ENCODE measurements around the gene CD300A. TPM values are rescaled to one million over a fixed set of nuclear protein-coding genes. Genes with fewer than 3 reads are reported as not detected.

The CD300A gene
- total RNA-seq, 1 experiment from 2014 or later = 0.71 TPM

- Histone ChIP-seq H3K9me3 (ENCODE audit: control insufficient read depth in 1 of 2, insufficient read depth in 1 of 2, low read depth in 1 of 2, low read length in 2 of 2) (no peaks in the 10 kb centered on the region), H3K27me3 (ENCODE audit: insufficient read depth, low read length) (no peaks in the 10 kb centered on the region), H3K4me2 (ENCODE audit: low read length) (peak overlapping the region; percentile 86), H3K9ac (ENCODE audit: low read length) (peak overlapping the region; percentile 66), H3K4me3 (replicated peaks in 1 of 2; ENCODE audit: low read depth in 1 of 2, low read length in 2 of 2) (peak overlapping the region; percentile 64 to 70), H4K20me1 (ENCODE audit: insufficient read depth) (no peaks in the 10 kb centered on the region), H3K9me2 (ENCODE audit: insufficient read depth) (no peaks in the 10 kb centered on the region), H3K79me2 (ENCODE audit: insufficient read depth, low read length) (peaks cover 3% of the 10 kb centered on the region; the same call in 1 of the 2 replicates), H3K36me3 (ENCODE audit: control insufficient read depth in 1 of 2, insufficient read depth in 2 of 2, low read length in 2 of 2) (no peaks in the 10 kb centered on the region), H2AFZ (ENCODE audit: low read depth, low read length, poor library complexity, severe bottlenecking) (peak overlapping the region; percentile 25), H3K27ac (ENCODE audit: low read depth, low read length) (peak overlapping the region; percentile 89), H3K4me1 (ENCODE audit: control insufficient read depth in 1 of 2, insufficient read depth in 2 of 2, low read length in 2 of 2) (peaks cover 40 to 65% of the 10 kb centered on the region in 2 experiments)
- ATAC-seq = peak; percentile 3
- DNase-seq (ENCODE audit: low read depth, low spot score) = no peak
- POLR2A ChIA-PET = interaction anchor here (0.9 to 2.1 kb wide), 4 partner anchors 13 to 50 kb away, joined by 3 to 10 read pairs (median 5); no protein-coding TSS in a partner anchor
- CTCF ChIA-PET = interaction anchor here (0.8 to 1.2 kb wide), 3 partner anchors 8 to 50 kb away, joined by 3 to 4 read pairs (median 3); no protein-coding TSS in a partner anchor
- TF ChIP-seq EZH2phosphoT487 (IDR thresholded peaks at IDR 0.05; ENCODE audit: borderline replicate concordance) = no peak
- TF ChIP-seq ATF3 (IDR thresholded peaks at IDR 0.05) = no peak
- TF ChIP-seq EZH2 (IDR thresholded peaks at IDR 0.05) = no peak
- no peak for TF ChIP-seq RAD21 (IDR thresholded peaks at IDR 0.05; ENCODE audit: low read depth)
- no peak for TF ChIP-seq JUND (IDR thresholded peaks at IDR 0.05)
- no peak for TF ChIP-seq MAX (IDR thresholded peaks at IDR 0.05)
- TF ChIP-seq SIN3A (IDR thresholded peaks at IDR 0.05; ENCODE audit: low read depth) = no peak
- no peak for TF ChIP-seq ZBTB33 (IDR thresholded peaks at IDR 0.05; ENCODE audit: extremely low read depth, insufficient replicate concordance, low read length)
- TF ChIP-seq ELF1 (IDR thresholded peaks at IDR 0.05; ENCODE audit: borderline replicate concordance, low read depth) = no peak
- TF ChIP-seq ZNF274 (IDR thresholded peaks at IDR 0.05; ENCODE audit: low read depth, low read length) = no peak
- no peak for TF ChIP-seq YY1 (IDR thresholded peaks at IDR 0.05; ENCODE audit: extremely low read depth, insufficient replicate concordance, low read depth, low read length)
- no peak for TF ChIP-seq POLR2A (IDR thresholded peaks at IDR 0.05; ENCODE audit: borderline replicate concordance, extremely low read depth, insufficient read depth, insufficient read length)
- no peak for TF ChIP-seq CTCF (IDR thresholded peaks at IDR 0.05 in 2 of 3, conservative IDR thresholded peaks at IDR 0.05 in 1 of 3; ENCODE audit: borderline replicate concordance in 1 of 3, insufficient read depth in 1 of 3, low read depth in 2 of 3, low read length in 2 of 3)
- TF ChIP-seq CEBPB (IDR thresholded peaks at IDR 0.05; ENCODE audit: low read depth) = no peak
- no peak for TF ChIP-seq EGR1 (IDR thresholded peaks at IDR 0.05; ENCODE audit: low read depth)
- TF ChIP-seq SP1 (IDR thresholded peaks at IDR 0.05; ENCODE audit: low read depth) = no peak
- TF ChIP-seq FOSL1 (IDR thresholded peaks at IDR 0.05; ENCODE audit: low read depth) = no peak
- TF ChIP-seq REST (IDR thresholded peaks at IDR 0.05; ENCODE audit: low read depth) = no peak
- RAD21 ChIA-PET (ENCODE audit: low non-redundant PET in 1 of 2, low total read pairs in 2 of 2, uncharacterized antibody in 2 of 2, unreplicated experiment in 2 of 2) = interaction anchor here in 1 of 2 experiments (1.2 kb wide), 1 partner anchor 13 kb away, joined by 6 read pairs; no protein-coding TSS in a partner anchor
- intact Hi-C loops (cut with micrococcal nuclease) = loop anchor here (2.0 kb wide), 1 partner anchor 13 kb away; no protein-coding TSS in a partner anchor
- BruUV-seq (replicated peaks) = no TSS peak
Measured at GRCh38 chr17:74429604-74430384, 36.6 kb upstream of the CD300A start.
